NK-92 treated with Interleukin-12 subunit alpha and Interleukin-12 subunit beta, amount 100 ng/mL, for 24 hours (cell line): ENCODE data around the gene ABHD1.

Source experiments
- DNase-seq: peaks from one replicate; lab custom pipeline; 2025; lab: John Stamatoyannopoulos, UW

The ABHD1 gene

DNA sequence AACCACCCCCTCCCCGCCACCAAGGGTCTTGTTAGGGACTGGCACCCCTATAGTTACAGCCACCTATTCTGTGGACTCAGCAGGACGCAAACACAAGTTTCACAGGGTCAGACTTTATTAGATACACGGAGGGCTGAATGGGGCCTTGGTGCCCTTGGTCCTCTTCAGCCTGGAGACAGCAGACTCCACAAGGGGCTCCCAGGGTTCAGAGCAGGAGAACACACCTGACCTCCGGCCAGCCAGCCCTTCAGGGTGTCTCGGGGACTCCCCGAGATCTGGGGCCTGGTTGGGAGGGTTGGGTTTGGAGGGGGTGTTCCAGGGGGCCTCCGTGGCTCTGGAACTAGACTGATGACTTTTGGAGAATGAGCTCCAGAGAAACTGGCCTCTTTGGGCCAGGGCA is 13.1 kb downstream of the ABHD1 start:
- no peak for DNase-seq

DNA sequence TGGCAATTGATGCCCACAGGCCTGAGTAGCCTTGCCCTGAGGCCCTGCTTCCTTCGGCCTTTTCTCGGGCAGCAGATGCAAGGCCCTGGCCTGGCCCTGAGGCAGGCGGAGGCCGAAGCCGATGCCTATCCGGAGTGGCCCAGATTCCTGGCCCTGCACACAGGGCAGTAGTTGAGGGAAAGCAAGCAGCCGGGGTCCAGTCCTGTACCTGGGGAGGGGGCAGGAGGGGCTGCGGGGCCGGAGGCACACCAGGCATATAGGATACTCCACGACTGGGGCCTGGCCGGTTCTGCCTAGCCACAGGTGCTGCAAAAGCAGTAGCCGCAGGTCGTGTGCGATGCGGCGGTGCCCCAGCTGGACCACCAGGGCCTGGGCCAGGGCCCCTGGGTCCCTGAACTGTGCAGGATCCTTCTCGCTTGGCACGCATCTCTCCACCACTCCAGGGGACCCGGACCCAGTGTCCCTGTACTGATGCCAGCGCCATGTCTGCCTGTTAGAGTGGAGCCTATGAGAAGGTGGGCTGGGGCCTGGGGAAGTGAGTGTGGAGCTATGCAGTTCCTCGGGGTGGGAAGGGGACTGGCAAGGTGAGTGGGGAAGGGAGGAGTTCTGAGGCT is 13.8 kb downstream of the ABHD1 start:
- no peak for DNase-seq

DNA sequence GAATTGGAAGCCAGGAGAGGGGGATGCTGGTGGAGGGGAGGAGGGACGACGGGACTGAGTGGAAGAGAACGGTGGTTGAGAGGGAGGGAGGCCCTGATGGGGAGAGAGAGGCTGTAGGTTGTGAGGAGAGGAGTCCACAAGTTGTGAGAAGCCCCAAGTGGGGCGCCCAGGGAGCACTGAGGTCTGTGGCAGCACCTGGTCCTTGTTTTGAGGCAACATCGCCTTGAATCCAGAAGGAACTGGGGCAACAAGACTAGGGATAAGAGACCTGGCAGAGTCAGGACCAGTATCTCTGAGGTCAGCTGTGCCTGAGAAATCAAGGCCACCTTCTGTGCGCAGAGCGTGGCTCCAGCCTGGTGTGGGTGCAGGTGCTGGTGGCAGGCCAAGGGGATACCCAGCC is 14.5 kb downstream of the ABHD1 start:
- no peak for DNase-seq

DNA sequence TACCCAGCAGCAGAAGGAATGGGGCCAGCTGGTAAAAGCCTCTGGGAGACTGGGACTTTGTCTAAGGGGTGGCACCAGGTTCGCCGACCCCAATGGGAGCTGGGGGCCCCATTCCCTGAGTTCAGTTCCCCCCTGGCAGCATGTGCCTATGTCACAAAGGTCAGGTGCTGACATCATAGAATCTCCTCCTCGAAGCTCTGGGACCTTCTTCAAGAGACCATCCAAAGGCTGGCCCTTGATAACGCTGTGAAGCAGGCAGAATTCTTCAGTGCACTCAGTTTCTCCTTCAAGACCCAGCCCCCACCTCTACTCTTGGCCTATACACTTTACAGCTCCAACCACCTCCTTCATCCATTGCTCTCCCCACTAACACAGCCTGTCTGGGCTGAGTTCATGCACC is 15.7 kb downstream of the ABHD1 start, which contains the start of gene PRR30:
Gene PRR30 (minus strand): TSS at position 101 of the 400 bp plus-strand sequence. CDS start 1,081 bp downstream, outside the sequence.
- no peak for DNase-seq

DNA sequence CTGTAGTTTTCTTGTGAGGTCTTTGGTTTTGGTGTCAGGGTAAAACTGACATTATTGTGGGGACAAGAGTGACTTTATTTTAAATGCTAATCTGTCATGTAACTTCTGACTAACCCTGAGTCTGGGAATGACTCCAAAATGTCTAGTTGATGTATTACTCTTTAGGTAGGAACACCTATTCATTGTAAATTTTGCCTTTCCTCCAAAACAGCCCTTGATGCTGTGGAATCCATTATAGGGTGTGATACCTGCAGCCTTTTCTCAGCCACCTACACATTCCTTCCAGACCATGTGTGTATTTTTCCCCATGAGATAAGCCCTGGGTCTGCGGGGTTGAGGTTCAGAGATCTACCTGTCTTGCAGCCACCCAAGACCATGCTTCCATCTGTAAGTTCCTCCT is 19.7 kb downstream of the ABHD1 start:
- DNase-seq: no peak

DNA sequence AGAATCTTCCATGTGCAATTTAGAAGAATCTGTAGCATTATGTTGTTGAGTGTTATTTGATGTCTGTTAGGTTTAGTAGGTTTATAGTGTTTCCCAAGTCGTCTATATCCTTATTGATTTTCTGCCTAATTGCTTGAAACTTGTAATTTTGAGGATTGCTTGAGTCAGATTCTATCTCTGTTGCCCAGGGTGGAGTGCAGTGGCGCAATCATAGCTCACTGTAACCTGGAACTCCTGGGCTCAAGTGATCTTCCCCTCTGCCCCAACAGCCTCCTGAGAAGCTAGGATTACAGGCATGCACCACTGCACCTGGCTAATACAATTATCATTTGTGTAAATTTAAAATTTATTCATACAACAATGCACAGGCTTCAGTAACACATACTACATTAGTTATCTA is 22.1 kb downstream of the ABHD1 start:
- DNase-seq: no peak

DNA sequence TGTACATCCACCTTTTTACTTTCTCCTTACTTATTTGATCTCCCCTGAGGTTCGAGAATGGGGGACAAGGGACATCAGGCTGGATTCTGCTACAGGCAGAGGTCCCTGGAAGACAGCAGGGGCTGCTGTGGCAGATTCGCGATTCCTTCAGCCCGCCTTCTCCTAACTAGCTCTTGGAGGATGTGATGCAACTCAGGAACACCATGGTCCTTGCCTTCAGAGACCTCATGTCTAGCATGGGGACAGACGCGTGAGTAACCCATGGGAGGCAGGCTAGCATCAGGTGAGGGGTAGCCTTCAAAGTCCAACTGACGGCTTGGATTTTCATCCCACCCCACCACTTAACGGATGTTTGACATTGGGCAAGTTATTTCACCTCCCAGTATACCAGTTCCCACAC is 24.3 kb downstream of the ABHD1 start:
- DNase-seq: no peak

DNA sequence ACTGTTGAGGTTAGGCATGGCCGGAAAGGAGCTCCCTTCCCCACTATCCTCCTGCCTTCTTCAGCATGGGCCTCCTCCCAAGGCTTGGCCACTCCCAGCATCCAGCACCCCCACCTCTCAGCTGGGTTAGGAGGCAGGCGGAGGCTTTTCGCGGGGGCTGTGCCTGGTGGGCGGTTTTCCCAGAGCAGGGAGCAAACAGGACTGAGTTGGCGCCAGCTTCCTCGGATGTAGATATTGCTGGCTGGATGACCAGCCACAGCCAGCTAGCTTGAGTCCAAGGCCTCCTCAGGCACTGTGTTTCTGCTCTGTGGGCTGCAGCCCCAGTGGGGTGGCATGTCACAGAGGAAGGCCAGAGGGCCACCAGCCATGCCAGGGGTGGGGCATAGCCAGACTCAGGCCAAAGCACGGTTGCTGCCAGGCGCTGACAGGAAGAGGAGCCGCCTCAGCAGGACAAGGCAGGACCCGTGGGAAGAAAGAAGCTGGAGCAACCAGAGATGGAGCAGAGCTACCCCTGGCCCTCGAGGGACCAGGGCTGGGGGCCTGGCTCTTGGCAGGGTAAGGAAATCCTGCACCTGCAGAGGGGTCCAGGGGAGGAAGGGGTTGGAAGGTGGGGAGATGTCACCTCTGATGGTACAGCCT is 25.3 kb downstream of the ABHD1 start, which contains the start of gene TCF23:
Gene TCF23 (plus strand): TSS at position 204 of the 639 bp plus-strand sequence. CDS start 130 bp downstream, at position 334.
- DNase-seq: no peak

DNA sequence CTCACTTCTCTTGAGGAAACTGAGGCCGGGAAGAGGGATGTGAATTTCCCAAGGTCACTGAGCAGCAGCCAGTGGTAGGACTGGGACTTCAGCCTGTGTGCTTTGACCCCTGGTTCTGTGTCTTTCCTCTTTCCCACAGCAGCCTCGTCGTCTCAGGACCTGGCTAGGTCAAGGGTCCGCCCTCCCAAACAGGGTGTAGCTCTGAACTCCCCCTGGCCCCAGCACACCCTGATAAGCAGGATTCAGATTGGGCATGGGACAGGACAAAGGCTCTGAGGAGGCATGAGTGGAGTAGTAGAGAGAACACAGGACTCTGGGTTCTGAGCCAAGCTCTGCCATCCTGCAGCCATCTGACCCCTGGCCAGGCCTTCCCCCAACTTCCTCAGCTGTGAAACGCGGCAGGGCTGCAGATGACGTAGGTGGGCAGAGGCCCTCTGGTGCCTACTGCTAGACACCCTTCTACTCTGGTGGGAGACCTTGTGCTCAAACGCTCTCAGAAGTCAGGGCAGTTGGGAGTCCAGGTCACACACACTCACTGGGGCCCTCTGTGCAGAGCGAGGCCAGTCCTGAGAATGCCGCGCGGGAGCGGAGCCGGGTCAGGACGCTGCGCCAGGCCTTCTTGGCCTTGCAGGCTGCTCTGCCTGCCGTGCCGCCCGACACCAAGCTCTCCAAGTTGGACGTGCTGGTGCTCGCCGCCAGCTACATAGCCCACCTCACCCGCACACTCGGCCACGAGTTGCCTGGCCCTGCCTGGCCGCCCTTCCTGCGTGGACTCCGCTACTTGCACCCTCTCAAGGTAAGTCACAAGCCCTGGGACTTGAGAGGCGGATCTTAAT is 26.2 kb downstream of the ABHD1 start:
- no peak for DNase-seq

DNA sequence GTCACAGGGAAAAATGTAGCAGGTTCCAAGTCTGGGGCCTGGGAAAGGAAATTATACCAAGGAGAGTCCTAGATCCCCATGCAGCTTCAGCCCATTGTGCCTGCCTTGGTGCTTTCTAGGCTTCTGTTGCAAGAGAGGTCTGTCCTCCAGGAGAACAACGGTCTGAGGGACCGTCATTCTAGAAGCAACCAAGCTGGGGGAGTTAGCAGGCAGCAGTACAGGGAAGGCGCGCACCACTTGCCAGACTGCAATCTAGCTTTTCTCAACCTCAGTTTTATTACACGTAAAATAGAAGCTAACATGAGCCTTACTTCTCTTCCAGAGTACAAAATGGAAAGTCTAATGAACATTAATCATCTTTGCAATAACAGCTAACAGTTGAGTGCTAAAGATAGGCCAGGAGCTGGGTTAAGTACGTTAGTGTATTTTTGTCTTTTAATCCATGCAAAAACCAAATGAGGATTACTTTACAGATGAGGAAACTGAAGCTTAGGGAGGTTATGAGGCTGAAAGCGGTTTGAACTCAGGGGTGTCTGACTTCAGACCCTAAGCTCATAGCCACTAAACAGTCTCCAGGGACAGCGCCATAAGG is 27.1 kb downstream of the ABHD1 start:
- DNase-seq: no peak

DNA sequence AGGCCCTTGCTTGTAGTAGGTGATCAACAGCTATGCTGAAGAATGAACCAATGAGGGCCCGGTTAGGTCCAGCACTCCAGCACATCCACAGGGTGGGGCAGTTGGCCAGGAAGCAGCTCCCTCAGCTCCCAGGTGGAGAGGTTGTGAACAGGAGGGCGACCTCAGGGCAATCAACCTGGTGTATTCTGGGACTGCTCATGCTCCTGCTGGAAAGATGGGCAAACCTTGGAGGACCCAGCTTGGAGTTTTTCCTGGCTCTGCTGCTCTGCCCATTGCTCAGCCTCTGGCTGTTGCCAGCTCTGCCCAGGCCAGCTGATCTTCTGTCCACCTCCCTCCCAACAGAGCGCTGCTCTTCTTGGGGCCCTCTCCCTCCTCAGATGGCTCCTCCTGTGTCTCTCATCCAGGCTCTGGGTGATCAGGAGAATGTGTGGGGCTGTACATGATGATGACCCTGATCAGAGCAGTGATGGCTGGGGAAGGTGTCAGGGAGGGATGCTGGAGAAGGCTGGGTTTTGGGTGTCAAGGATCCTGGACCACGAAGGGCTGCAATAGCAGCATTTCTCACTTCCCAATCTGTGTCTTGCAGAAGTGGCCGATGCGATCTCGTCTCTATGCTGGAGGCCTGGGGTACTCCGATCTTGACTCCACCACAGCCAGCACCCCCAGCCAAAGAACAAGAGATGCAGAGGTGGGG is 28.6 kb downstream of the ABHD1 start:
- no peak for DNase-seq

DNA sequence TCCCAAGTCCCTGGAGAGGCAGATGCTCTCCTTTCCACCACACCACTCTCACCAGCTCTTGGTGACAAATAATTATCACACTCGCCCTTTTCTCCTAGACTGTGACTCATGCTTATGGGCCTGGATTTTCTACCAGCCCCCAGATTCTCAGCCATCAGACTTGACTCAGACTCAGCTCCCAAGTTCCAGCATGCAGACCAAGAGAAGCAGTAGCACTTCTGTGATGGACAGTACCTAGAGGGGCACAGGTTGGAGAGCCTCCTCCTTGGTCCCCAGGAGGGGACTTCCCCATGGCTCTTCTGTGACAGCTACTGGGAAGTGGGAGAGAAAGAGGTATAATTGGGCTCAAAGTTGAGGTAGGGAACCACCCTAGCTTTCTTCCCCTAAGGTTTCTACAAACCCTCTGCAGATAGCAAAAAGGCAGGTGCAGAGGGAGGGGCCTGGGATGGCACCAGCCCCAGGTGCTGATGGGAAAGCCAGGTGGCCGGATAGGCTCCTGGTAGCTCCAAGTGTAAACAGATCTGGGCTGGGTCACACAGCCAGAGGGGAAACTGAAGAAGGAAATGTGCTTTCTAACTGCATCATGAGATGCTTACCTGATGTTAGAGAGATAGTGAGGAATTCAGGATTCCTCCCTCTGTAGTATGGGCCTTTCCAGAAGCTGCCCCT is 29.3 kb downstream of the ABHD1 start:
- DNase-seq: no peak

DNA sequence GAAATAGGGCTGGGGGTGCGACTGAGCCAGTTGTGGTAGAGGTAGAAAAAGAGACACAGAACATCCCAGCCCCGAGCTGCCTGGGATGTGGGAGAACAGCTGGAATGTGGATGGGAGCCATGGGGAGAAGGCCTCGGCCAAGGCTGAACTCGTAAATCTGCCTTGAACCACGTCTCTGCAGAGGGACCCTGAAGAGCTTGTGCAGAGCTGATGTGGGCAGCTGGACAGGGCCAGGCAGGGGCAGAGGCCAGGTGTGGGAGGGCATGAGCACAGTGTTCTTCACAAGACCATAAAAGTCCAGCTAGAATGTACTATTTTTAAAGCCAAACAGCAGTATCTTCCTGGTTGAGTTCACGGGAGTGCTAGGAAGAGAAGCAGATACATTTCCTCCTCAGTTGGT is 30.9 kb downstream of the ABHD1 start:
- no peak for DNase-seq

DNA sequence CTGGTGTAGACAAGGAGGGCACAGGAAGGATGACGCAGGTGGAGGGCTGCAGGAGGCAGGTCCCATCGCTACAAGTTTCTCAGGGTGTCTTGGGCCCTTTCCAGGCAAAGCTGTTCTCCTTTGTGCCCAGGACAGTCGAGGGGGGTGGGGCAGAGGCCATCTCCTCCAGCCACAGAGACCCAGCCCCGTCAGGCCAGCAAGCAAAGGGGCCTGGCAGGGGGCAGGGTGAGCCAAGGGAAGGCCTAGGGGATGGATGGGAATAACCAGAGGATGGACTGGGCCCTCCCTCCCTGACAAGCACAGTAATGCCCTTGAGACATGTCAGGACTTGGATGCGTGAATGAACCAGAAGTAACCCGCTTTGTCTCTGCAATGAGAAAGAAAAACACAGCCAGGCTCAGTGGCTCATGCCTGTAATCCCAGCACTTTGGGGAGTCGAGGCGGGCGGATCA is 31.5 kb downstream of the ABHD1 start:
- no peak for DNase-seq

DNA sequence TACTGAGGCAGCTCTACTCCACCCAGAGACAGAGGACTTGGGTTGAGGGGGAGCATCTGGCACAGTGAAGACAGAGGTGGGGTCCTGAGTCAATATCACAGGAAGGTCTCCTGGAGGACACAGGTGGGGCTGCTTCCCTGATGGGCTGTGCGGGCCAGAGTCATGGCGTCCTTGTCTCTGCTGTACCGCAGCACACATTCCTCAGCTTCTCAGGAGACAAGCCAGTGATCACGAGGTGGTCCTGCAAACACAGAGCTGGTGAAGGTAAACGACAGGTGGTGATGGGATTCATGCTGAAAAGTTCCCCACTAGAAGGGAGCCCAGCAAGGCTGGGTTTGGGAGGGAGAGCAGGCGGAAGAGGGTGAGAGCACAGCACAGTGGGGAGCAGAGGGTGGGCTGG is 34.9 kb downstream of the ABHD1 start:
- DNase-seq: no peak

DNA sequence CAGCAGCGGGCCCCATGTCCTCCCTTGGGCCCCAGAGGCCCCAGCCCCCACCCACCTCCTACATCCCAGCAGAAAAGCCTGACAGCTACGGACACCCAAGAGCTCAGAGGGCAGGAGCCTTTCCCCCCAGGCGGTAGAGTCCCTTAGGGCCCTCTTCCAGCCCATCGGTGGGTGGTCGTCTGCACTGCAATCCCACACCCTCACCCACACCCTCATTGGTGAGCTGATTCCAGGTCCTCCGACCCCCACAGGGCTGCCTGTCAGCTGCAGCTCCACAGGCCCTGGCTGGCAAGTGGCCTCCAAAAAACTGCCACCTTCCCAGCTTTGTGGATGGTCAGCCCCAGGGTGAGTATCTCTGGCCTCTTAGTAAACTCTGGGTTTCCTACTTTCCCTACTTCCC is 35.7 kb downstream of the ABHD1 start:
- DNase-seq: no peak

DNA sequence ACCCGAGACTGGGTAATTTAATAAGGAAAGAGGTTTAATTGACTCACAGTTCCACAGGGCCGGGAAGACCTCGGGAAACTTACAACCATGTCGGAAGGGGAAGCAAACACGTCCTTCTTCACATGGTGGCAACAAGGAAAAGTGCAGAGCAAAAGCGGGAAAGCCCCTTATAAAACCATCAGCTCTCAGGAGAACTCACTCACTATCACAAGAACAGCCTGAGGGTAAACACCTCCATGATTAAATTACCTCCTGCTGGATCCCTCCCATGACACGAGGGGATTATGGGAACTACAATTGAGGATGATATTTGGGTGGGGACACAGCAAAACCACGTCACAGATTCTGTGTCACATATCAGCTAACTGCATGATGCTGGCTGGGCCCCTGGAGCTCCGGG is 36.6 kb downstream of the ABHD1 start:
- DNase-seq: no peak

DNA sequence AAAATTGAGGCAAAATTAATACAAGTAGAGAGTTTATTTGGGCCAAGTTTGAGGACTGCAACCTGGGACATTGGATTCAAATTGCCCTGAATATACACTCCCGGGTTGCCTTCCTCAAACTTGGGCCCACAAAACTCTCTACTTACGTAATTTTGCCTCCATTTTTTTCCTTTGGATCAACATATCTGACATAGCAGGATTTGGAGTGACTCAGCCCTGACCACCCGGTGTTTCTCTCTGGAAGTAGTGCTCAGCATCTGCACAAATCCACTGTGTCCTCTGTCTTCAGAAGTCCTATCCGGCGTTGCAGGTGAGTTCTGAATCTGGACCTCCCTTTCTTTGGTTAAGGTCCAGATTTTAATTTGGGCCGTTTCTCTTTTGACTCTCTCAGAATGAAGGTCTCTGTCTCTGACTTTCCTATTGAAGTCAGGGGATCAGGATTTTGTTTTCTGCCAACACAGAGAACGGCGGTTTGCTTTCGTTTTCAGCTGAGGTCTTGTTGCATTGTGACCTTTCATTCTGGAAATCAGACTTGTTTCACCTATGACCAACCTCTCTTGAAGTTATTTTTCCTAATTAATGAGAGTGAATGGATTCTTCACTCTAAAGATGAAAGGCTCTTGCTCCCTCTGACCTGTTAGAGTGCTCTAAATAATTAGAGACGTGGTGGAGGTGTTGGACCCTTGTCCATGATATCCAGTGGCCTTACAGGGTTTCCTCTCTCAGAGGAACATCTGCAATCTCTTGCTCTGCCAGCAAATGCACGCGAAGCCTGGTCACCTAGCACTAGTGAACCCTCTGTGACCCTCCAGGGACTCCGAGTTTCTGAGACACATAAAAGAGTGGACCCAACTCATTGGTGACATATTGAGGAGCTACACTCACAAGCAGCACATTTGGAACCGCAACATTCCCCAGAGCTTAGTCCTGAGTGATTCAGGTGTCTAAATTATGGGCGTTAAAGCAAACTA is 38.8 kb downstream of the ABHD1 start:
- DNase-seq: no peak

DNA sequence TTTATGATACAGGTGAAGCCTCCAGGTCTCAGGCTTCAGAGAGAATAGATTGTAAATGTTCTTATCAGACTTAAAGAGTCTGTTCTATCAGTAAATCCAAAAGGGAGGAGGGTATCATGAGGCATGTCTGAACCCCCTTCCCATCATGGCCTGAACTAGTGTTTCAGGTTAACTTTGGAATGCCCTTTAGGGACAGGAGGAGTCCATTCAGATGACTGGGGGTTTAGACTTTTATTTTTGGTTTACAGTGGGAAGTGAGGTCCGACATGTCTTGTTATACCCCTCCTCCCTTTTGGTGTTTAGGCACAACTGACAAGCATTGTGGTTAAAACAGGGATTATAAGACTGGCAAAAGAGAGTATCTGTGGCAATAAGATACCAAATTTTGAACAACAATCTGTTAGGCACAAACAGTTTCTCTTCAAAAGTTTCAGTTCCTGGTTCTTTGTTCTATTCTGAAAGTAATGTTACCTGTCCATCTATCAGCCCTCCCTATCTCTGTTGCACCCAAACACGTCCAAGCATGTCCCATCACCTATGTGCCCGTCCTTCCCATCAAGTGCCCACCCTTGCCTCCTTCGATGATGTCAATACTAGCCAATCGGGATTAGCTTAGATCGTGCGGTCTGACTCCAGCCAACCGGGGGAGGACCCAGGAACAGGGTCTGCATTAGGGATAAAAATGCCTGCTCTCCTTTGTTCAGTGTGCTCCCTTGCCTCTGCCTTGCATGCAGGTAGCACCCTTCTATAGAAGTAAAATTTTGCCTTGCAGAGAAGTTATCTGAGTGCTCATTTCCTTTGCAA is 41.5 kb downstream of the ABHD1 start:
- no peak for DNase-seq
